Central memory CD8-positive, alpha-beta T cell (primary cell): Measurements from ENCODE around the gene RPL31.

Experiments used
- ATAC-seq: fragments of 150-1000 bp; cut with Tn5 transposase; replicated peaks from 2 replicates; pipeline ENCODE4 v1.10.0; 2022; ENCODE audit warnings: mild to moderate bottlenecking, moderate FRiP score, moderate number of reproducible peaks; ENCODE audit not compliant: poor library complexity, severe bottlenecking; ENCODE audit errors: extremely low read depth
- DNase-seq, 2 donors: peaks; one replicate each; pipeline ENCODE4 v3.0.0; 2021; ENCODE audit warnings: low spot score in 2 of 2
- H3K27ac Mint-ChIP-seq: one replicate; pipeline ENCODE4 v1.8.0; 2022; ENCODE audit warnings: low read depth, mild to moderate bottlenecking, moderate library complexity, mixed read lengths
- H3K27me3 Mint-ChIP-seq: one replicate; pipeline ENCODE4 v1.8.0; 2022; ENCODE audit warnings: mixed read lengths
- H3K36me3 Mint-ChIP-seq: one replicate; pipeline ENCODE4 v1.8.0; 2022; ENCODE audit warnings: mild to moderate bottlenecking, moderate library complexity, mixed read lengths; ENCODE audit not compliant: insufficient read depth
- H3K4me1 Mint-ChIP-seq: one replicate; pipeline ENCODE4 v1.8.0; 2022; ENCODE audit warnings: mixed read lengths
- H3K4me3 Mint-ChIP-seq: one replicate; pipeline ENCODE4 v1.8.0; 2022; ENCODE audit warnings: mild to moderate bottlenecking, moderate library complexity, mixed read lengths
- H3K9me3 Mint-ChIP-seq: one replicate; pipeline ENCODE4 v1.8.0; 2022; ENCODE audit warnings: mixed read lengths

RPL31 gene

GRCh38 chr2:100978582-100979191 is 23.4 kb upstream of the RPL31 start:
- Mint-ChIP-seq H3K36me3 (no peaks in the 10 kb centered on the region), H3K27ac (no peak overlapping the region), H3K4me1 (no peaks in the 10 kb centered on the region), H3K9me3 (no peaks in the 10 kb centered on the region), H3K27me3 (peaks cover 15% of the 10 kb centered on the region), H3K4me3 (no peak overlapping the region)
- ATAC-seq (no peak), DNase-seq (no peak)

- DNase-seq (no peak), ATAC-seq (no peak)
- Mint-ChIP-seq H3K4me1 (peaks cover 4% of the 10 kb centered on the region), H3K27ac (no peak overlapping the region), H3K36me3 (no peaks in the 10 kb centered on the region), H3K4me3 (no peak overlapping the region), H3K9me3 (no peaks in the 10 kb centered on the region), H3K27me3 (peaks cover 15% of the 10 kb centered on the region)
Observed at GRCh38 chr2:100980046-100980445, 22.0 kb upstream of the RPL31 start.

GRCh38 chr2:100981011-100981410 is 21.1 kb upstream of the RPL31 start:
- Mint-ChIP-seq H3K27me3 (peaks cover 15% of the 10 kb centered on the region), H3K9me3 (no peaks in the 10 kb centered on the region), H3K4me1 (peaks cover 6% of the 10 kb centered on the region), H3K36me3 (no peaks in the 10 kb centered on the region), H3K27ac (no peak overlapping the region), H3K4me3 (no peak overlapping the region)
- DNase-seq: no peak
- no peak for ATAC-seq

- Mint-ChIP-seq H3K9me3 (no peaks in the 10 kb centered on the region), H3K36me3 (no peaks in the 10 kb centered on the region), H3K27ac (no peak overlapping the region), H3K4me3 (no peak overlapping the region), H3K4me1 (peaks cover 6% of the 10 kb centered on the region), H3K27me3 (peaks cover 14% of the 10 kb centered on the region)
- DNase-seq (no peak), ATAC-seq (no peak)
Observed at GRCh38 chr2:100982431-100982861, 19.6 kb upstream of the RPL31 start.

- peaks cover 7% of the 10 kb centered on the region for H3K27me3 Mint-ChIP-seq
- no peaks in the 10 kb centered on the region for H3K36me3 Mint-ChIP-seq
- H3K27ac Mint-ChIP-seq: no peak overlapping the region
- H3K9me3 Mint-ChIP-seq: no peaks in the 10 kb centered on the region
- DNase-seq: no peak
- peaks cover 6% of the 10 kb centered on the region for H3K4me1 Mint-ChIP-seq
- H3K4me3 Mint-ChIP-seq: no peak overlapping the region
- ATAC-seq: no peak
Observed at GRCh38 chr2:100983201-100983600, 18.9 kb upstream of the RPL31 start.

- H3K36me3 Mint-ChIP-seq: no peaks in the 10 kb centered on the region
- H3K4me3 Mint-ChIP-seq: no peak overlapping the region
- peaks cover under 1% of the 10 kb centered on the region for H3K27me3 Mint-ChIP-seq
- H3K27ac Mint-ChIP-seq: no peak overlapping the region
- no peaks in the 10 kb centered on the region for H3K9me3 Mint-ChIP-seq
- peaks cover 6% of the 10 kb centered on the region for H3K4me1 Mint-ChIP-seq
- DNase-seq (no peak), ATAC-seq (no peak)
Observed at GRCh38 chr2:100983684-100984310, 18.3 kb upstream of the RPL31 start.

GRCh38 chr2:100984892-100985307 is 17.2 kb upstream of the RPL31 start:
- Mint-ChIP-seq H3K4me3 (no peak overlapping the region), H3K4me1 (peaks cover 6% of the 10 kb centered on the region)
- peak; percentile 49 to 63 for DNase-seq

GRCh38 chr2:100986157-100986556 is 15.9 kb upstream of the RPL31 start:
- DNase-seq: no peak
- Mint-ChIP-seq H3K27ac (no peak overlapping the region), H3K4me3 (no peak overlapping the region), H3K27me3 (no peaks in the 10 kb centered on the region), H3K4me1 (peaks cover 6% of the 10 kb centered on the region), H3K9me3 (no peaks in the 10 kb centered on the region), H3K36me3 (no peaks in the 10 kb centered on the region)
- no peak for ATAC-seq

More at GRCh38 chr2:100984892-100985307, 17.2 kb upstream of the RPL31 start:
- Mint-ChIP-seq H3K27me3 (no peaks in the 10 kb centered on the region), H3K9me3 (no peaks in the 10 kb centered on the region), H3K36me3 (no peaks in the 10 kb centered on the region), H3K27ac (peak overlapping the region; percentile 2)
- ATAC-seq: peak; percentile 76

- Mint-ChIP-seq H3K4me3 (no peak overlapping the region), H3K36me3 (no peaks in the 10 kb centered on the region), H3K4me1 (peaks cover 6% of the 10 kb centered on the region), H3K27ac (no peak overlapping the region), H3K27me3 (no peaks in the 10 kb centered on the region), H3K9me3 (no peaks in the 10 kb centered on the region)
- ATAC-seq (no peak), DNase-seq (no peak)
Observed at GRCh38 chr2:100987536-100987935, 14.6 kb upstream of the RPL31 start.

- ATAC-seq: no peak
- Mint-ChIP-seq H3K27ac (no peak overlapping the region), H3K4me1 (peaks cover 6% of the 10 kb centered on the region), H3K4me3 (no peak overlapping the region), H3K9me3 (no peaks in the 10 kb centered on the region), H3K36me3 (no peaks in the 10 kb centered on the region), H3K27me3 (no peaks in the 10 kb centered on the region)
- no peak for DNase-seq
Observed at GRCh38 chr2:100987974-100988373, 14.1 kb upstream of the RPL31 start.

GRCh38 chr2:100988630-100989417 is 13.3 kb upstream of the RPL31 start:
- no peak overlapping the region for H3K4me3 Mint-ChIP-seq
- DNase-seq: no peak
- no peak for ATAC-seq
- H3K4me1 Mint-ChIP-seq: peaks cover 6% of the 10 kb centered on the region
- H3K27me3 Mint-ChIP-seq: no peaks in the 10 kb centered on the region
- H3K36me3 Mint-ChIP-seq: no peaks in the 10 kb centered on the region
- H3K9me3 Mint-ChIP-seq: no peaks in the 10 kb centered on the region
- no peak overlapping the region for H3K27ac Mint-ChIP-seq

GRCh38 chr2:100989666-100990065 is 12.4 kb upstream of the RPL31 start:
- Mint-ChIP-seq H3K27ac (no peak overlapping the region), H3K9me3 (no peaks in the 10 kb centered on the region), H3K36me3 (no peaks in the 10 kb centered on the region), H3K4me3 (no peak overlapping the region), H3K27me3 (no peaks in the 10 kb centered on the region), H3K4me1 (peaks cover 6% of the 10 kb centered on the region)
- DNase-seq (no peak), ATAC-seq (no peak)

GRCh38 chr2:100990166-100990565 is 11.9 kb upstream of the RPL31 start:
- no peaks in the 10 kb centered on the region for H3K27me3 Mint-ChIP-seq
- DNase-seq: no peak
- H3K4me3 Mint-ChIP-seq: no peak overlapping the region
- H3K27ac Mint-ChIP-seq: no peak overlapping the region
- peaks cover under 1% of the 10 kb centered on the region for H3K4me1 Mint-ChIP-seq
- no peaks in the 10 kb centered on the region for H3K9me3 Mint-ChIP-seq
- no peaks in the 10 kb centered on the region for H3K36me3 Mint-ChIP-seq
- no peak for ATAC-seq
